ENCODE measurements around the gene TCF4. TPM values are rescaled to one million over a fixed set of nuclear protein-coding genes. Genes with fewer than 3 reads are reported as not detected.

The TCF4 gene
- total and polyA plus RNA-seq, 2 donors (not counting 3 experiments of a cell fraction or from before 2014, with no cell fraction given): 183 to 390 TPM

DNA sequence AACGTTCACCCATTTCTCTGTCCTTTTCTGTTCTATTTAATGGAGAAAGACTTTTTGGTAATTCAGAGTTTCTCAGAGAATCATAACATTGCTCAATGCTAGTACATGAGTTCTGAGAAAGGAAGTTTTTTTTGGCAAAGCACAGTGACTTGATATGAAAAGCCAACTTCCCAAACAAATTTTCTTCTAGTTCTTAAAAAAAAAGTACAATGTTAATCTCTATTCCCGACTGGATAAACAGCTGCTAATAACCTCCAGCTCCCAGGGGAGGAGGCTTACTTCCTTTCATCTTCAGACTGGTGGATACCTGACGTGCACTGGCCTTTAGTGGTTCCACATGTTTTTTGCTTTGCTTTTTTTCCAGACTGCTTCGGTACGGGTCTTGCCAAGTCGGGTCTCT, 344.1 kb downstream of the TCF4 start:
- peaks cover 4 to 22% of the 10 kb centered on the region in 2 experiments for H3K36me3 ChIP-seq (ENCODE audit: control insufficient read depth in 2 of 2, extremely low read depth in 1 of 2, insufficient read depth in 2 of 2, low read length in 2 of 2)
- H3K9ac ChIP-seq (replicated peaks; ENCODE audit: extremely low read depth, insufficient read depth, low read length): peak overlapping the region; percentile 17
- TF ChIP-seq EZH2 (IDR thresholded peaks at IDR 0.05; ENCODE audit: borderline replicate concordance, low read depth, low read length, severe bottlenecking) (no peak), GATA2 (IDR thresholded peaks at IDR 0.05; ENCODE audit: insufficient read depth, insufficient read length, low read depth, low read length) (peak; percentile 18), POLR2A (IDR thresholded peaks at IDR 0.05; ENCODE audit: low read depth, low read length) (no peak), POLR2AphosphoS5 (IDR thresholded peaks at IDR 0.05; ENCODE audit: insufficient read depth, low read depth, low read length) (no peak)
- TF ChIP-seq, protein P1, sequence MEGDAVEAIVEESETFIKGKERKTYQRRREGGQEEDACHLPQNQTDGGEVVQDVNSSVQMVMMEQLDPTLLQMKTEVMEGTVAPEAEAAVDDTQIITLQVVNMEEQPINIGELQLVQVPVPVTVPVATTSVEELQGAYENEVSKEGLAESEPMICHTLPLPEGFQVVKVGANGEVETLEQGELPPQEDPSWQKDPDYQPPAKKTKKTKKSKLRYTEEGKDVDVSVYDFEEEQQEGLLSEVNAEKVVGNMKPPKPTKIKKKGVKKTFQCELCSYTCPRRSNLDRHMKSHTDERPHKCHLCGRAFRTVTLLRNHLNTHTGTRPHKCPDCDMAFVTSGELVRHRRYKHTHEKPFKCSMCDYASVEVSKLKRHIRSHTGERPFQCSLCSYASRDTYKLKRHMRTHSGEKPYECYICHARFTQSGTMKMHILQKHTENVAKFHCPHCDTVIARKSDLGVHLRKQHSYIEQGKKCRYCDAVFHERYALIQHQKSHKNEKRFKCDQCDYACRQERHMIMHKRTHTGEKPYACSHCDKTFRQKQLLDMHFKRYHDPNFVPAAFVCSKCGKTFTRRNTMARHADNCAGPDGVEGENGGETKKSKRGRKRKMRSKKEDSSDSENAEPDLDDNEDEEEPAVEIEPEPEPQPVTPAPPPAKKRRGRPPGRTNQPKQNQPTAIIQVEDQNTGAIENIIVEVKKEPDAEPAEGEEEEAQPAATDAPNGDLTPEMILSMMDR (IDR thresholded peaks at IDR 0.05; ENCODE audit: extremely low read depth in 1 of 2, insufficient read depth in 1 of 2, low read depth in 1 of 2, low read length in 2 of 2): no peak
- H3K4me1 ChIP-seq (ENCODE audit: control insufficient read depth, extremely low read depth, insufficient read depth, low read length): peaks cover 29% of the 10 kb centered on the region
- H2AFZ ChIP-seq (ENCODE audit: low read depth, low read length): no peak overlapping the region
- no TSS peak for BruUV-seq (replicated peaks)
- CTCF ChIA-PET: interaction anchor here (1.0 to 5.3 kb wide), 5 partner anchors 10 to 538 kb away, joined by 3 to 54 read pairs (median 3); no protein-coding TSS in a partner anchor
- no peak overlapping the region for H3K4me3 ChIP-seq (replicated peaks in 1 of 3; ENCODE audit: insufficient read depth in 1 of 3, low read depth in 1 of 3, low read length in 3 of 3)
- peak overlapping the region; percentile 43 for H3K4me2 ChIP-seq (ENCODE audit: insufficient read depth, low read length)
- H3K9me3 ChIP-seq (replicated peaks; ENCODE audit: control insufficient read depth, insufficient read depth, low read length): no peaks in the 10 kb centered on the region
- dilution Hi-C loops (cut with MboI; ENCODE audit: extremely low pct_ligation_motif_present, low sequenced_read_pairs) (no loop called here), intact Hi-C loops (cut with micrococcal nuclease) (no loop called here)
- H3K27me3 ChIP-seq (ENCODE audit: control insufficient read depth in 2 of 2, insufficient read depth in 2 of 2, low read length in 2 of 2): no peaks in the 10 kb centered on the region
- H3K27ac ChIP-seq (ENCODE audit: insufficient read depth, low read depth, low read length): peak overlapping the region; percentile 33
- peak; percentile 64 for FAIRE-seq
- no peaks in the 10 kb centered on the region for H3K79me2 ChIP-seq (ENCODE audit: control insufficient read depth, insufficient read depth, low read length)
- POLR2A ChIA-PET: no interaction called here
- peak; percentile 86 for DNase-seq (ENCODE audit: low read depth, low spot score)
- H3K9me1 ChIP-seq (replicated peaks; ENCODE audit: control insufficient read depth, extremely low read depth, insufficient read depth, low read length): no peaks in the 10 kb centered on the region
- no peaks in the 10 kb centered on the region for H4K20me1 ChIP-seq (replicated peaks; ENCODE audit: control insufficient read depth, extremely low read depth, insufficient read depth, low read length)

DNA sequence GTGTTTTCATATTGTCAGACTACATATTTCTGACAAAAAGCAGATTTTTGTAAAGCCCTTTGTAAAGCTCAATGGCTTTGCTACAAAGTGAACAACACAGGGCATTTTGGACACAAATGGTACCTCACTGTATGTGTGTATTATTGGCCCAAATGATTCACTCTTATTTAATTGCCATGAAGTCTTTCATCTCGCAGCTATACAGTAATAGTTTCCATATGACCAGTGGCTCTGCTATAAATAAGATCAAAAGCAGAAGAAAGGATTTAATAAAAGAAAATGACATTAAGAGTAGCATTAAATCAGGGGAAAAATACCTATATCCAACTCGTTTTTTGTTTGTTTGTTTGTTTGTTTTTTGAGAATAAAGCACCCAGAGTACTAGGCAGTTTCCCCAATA, 344.7 kb downstream of the TCF4 start:
- peaks cover 29% of the 10 kb centered on the region for H3K4me1 ChIP-seq (ENCODE audit: control insufficient read depth, extremely low read depth, insufficient read depth, low read length)
- ChIA-PET POLR2A (no interaction called here), CTCF (interaction anchor here (1.7 to 5.3 kb wide), 2 partner anchors 9 to 539 kb away, joined by 7 to 54 read pairs; no protein-coding TSS in a partner anchor)
- DNase-seq (ENCODE audit: low read depth, low spot score) (no peak), FAIRE-seq (no peak)
- H2AFZ ChIP-seq (ENCODE audit: low read depth, low read length): no peak overlapping the region
- dilution Hi-C loops (cut with MboI; ENCODE audit: extremely low pct_ligation_motif_present, low sequenced_read_pairs) (no loop called here), intact Hi-C loops (cut with micrococcal nuclease) (no loop called here)
- BruUV-seq (replicated peaks): no TSS peak
- no peaks in the 10 kb centered on the region for H3K27me3 ChIP-seq (ENCODE audit: control insufficient read depth in 2 of 2, insufficient read depth in 2 of 2, low read length in 2 of 2)
- H3K9me3 ChIP-seq (replicated peaks; ENCODE audit: control insufficient read depth, insufficient read depth, low read length): no peaks in the 10 kb centered on the region
- H3K4me3 ChIP-seq (replicated peaks in 1 of 3; ENCODE audit: insufficient read depth in 1 of 3, low read depth in 1 of 3, low read length in 3 of 3): no peak overlapping the region
- H3K4me2 ChIP-seq (ENCODE audit: insufficient read depth, low read length): peak overlapping the region; percentile 43
- H3K27ac ChIP-seq (ENCODE audit: insufficient read depth, low read depth, low read length): no peak overlapping the region
- H3K36me3 ChIP-seq (ENCODE audit: control insufficient read depth in 2 of 2, extremely low read depth in 1 of 2, insufficient read depth in 2 of 2, low read length in 2 of 2): peaks cover 4 to 21% of the 10 kb centered on the region in 2 experiments
- no peaks in the 10 kb centered on the region for H3K9me1 ChIP-seq (replicated peaks; ENCODE audit: control insufficient read depth, extremely low read depth, insufficient read depth, low read length)
- no peaks in the 10 kb centered on the region for H4K20me1 ChIP-seq (replicated peaks; ENCODE audit: control insufficient read depth, extremely low read depth, insufficient read depth, low read length)
- H3K9ac ChIP-seq (replicated peaks; ENCODE audit: extremely low read depth, insufficient read depth, low read length): no peak overlapping the region
- no peaks in the 10 kb centered on the region for H3K79me2 ChIP-seq (ENCODE audit: control insufficient read depth, insufficient read depth, low read length)
- TF ChIP-seq JUN (IDR thresholded peaks at IDR 0.05; ENCODE audit: borderline replicate concordance, insufficient read depth, insufficient read length, low read depth) (no peak), GATA2 (IDR thresholded peaks at IDR 0.05; ENCODE audit: insufficient read depth, insufficient read length, low read depth, low read length) (no peak), EZH2 (IDR thresholded peaks at IDR 0.05; ENCODE audit: borderline replicate concordance, low read depth, low read length, severe bottlenecking) (no peak), MYC (IDR thresholded peaks at IDR 0.05; ENCODE audit: low read depth, low read length) (no peak), FOS (IDR thresholded peaks at IDR 0.05; ENCODE audit: borderline replicate concordance, insufficient read depth, low read length) (no peak), POLR2AphosphoS5 (IDR thresholded peaks at IDR 0.05; ENCODE audit: insufficient read depth, low read depth, low read length) (no peak), POLR2A (IDR thresholded peaks at IDR 0.05; ENCODE audit: low read depth, low read length) (no peak)
- TF ChIP-seq, protein P2, sequence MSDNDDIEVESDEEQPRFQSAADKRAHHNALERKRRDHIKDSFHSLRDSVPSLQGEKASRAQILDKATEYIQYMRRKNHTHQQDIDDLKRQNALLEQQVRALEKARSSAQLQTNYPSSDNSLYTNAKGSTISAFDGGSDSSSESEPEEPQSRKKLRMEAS (IDR thresholded peaks at IDR 0.05; ENCODE audit: insufficient read depth, insufficient read length): no peak
- TF ChIP-seq, protein P1 (IDR thresholded peaks at IDR 0.05; ENCODE audit: extremely low read depth in 1 of 2, insufficient read depth in 1 of 2, low read depth in 1 of 2, low read length in 2 of 2): no peak
